GM12878 (cell line): Measurements from ENCODE around the gene VPS33B. TPM values are rescaled to one million over a fixed set of nuclear protein-coding genes. Genes with fewer than 3 reads are reported as not detected.

Experiments used
- ATF2 ChIP-seq: IDR thresholded peaks from 2 replicates; pipeline ENCODE4 v1.6.1; 2012; ENCODE audit warnings: low read length, inconsistent platforms
- ATF7 ChIP-seq: fragments of 450-650 bp; IDR thresholded peaks from 2 replicates; pipeline ENCODE4 v1.6.1; 2016; ENCODE audit warnings: low read depth, mild to moderate bottlenecking
- CEBPZ ChIP-seq: fragments of 150-350 bp; IDR thresholded peaks from 2 replicates; pipeline ENCODE4 v1.6.1; 2016; ENCODE audit warnings: low read depth, low read length
- E4F1 ChIP-seq: fragments of 450-650 bp; IDR thresholded peaks from 2 replicates; pipeline ENCODE4 v1.6.1; 2018; ENCODE audit warnings: borderline replicate concordance, mild to moderate bottlenecking; ENCODE audit not compliant: partially characterized antibody
- EED ChIP-seq: sonication (generic); IDR thresholded peaks from 2 replicates; pipeline ENCODE4 v1.6.1; 2016; ENCODE audit warnings: antibody characterized with exemption, low read depth
- KLF5 ChIP-seq: fragments of 450-650 bp; IDR thresholded peaks from 2 replicates; pipeline ENCODE4 v1.6.1; 2014; ENCODE audit warnings: mild to moderate bottlenecking; ENCODE audit not compliant: partially characterized antibody
- MAX ChIP-seq: IDR thresholded peaks from 2 replicates; pipeline ENCODE4 v1.6.1; 2012; ENCODE audit warnings: low read depth, low read length, improper control_type of control experiment
- NR2C2 ChIP-seq: IDR thresholded peaks from 2 replicates; pipeline ENCODE4 v1.6.1; 2011; ENCODE audit warnings: borderline replicate concordance, low read depth; ENCODE audit not compliant: control insufficient read depth, insufficient read length
- PRDM15 ChIP-seq: fragments of 450-650 bp; formaldehyde crosslinking; IDR thresholded peaks from 2 replicates; pipeline ENCODE4 v1.4.0; 2020; ENCODE audit warnings: mild to moderate bottlenecking, moderate library complexity
- RFX5 ChIP-seq: IDR thresholded peaks from 2 replicates; pipeline ENCODE4 v1.6.1; 2011; ENCODE audit warnings: low read depth, low read length, improper control_type of control experiment
- SIX5 ChIP-seq: IDR thresholded peaks from 2 replicates; pipeline ENCODE4 v1.6.1; 2011; ENCODE audit warnings: mild to moderate bottlenecking, low read depth, low read length, moderate library complexity; ENCODE audit not compliant: severe bottlenecking
- SMAD1 ChIP-seq: fragments of 450-650 bp; IDR thresholded peaks from 2 replicates; pipeline ENCODE4 v1.6.1; 2018; ENCODE audit warnings: mild to moderate bottlenecking, low read depth; ENCODE audit not compliant: partially characterized antibody
- TAF1 ChIP-seq: IDR thresholded peaks from 2 replicates; pipeline ENCODE4 v1.6.1; 2011; ENCODE audit warnings: mild to moderate bottlenecking, low read depth, low read length, borderline replicate concordance
- TBL1XR1 ChIP-seq: IDR thresholded peaks from 2 replicates; pipeline ENCODE4 v1.6.1; 2012; ENCODE audit warnings: low read depth, low read length, improper control_type of control experiment
- YBX1 ChIP-seq: fragments of 450-650 bp; IDR thresholded peaks from 2 replicates; pipeline ENCODE4 v1.6.1; 2016; ENCODE audit warnings: antibody characterized with exemption
- polyA plus RNA-seq, 11 experiments: library from polyadenylated mRNA; depleted of rRNA in 4 of 11; unstranded in 6 of 11; stranded (reverse) in 5 of 11; fragments of >200 nt; fragmentation: Nextera tagmentation in 4 of 11; fragmentation: Illumina TruSeq in 1 of 11; extraction: Ambion mirVana in 4 of 11; extraction: Trizol in 1 of 11; gene quantifications; 1 replicate in 1 of 11; 2 replicates in 10 of 11; pipeline versions ENCODE4 v1.2.1 to v1.2.3, GENCODE V29; 2011 to 2016; ENCODE audit warnings: inconsistent platforms in 2 of 11, missing spikeins in 2 of 11, low read depth in 1 of 11
- total RNA-seq, 4 experiments: library from RNA; depleted of rRNA in 3 of 4; stranded (reverse); fragments of >200 nt in 3 of 4; fragmentation: Illumina TruSeq in 1 of 4; extraction: Trizol in 1 of 4; gene quantifications; 2 replicates each; pipeline versions ENCODE4 v1.2.1 to v1.2.3, GENCODE V29; 2013 to 2021

Gene VPS33B
- total and polyA plus RNA-seq, 10 of the 15 experiments (the other 5 are each of a cell fraction or from before 2014, with no cell fraction given): 11.4 to 21.5 (median 15.2) TPM

- no peak for TF ChIP-seq CEBPZ
- peak; percentile 28; the same call in 1 of the 2 replicates for TF ChIP-seq TBL1XR1
- 0 out of 2 replicates have a peak, but pooled peaks have one; percentile 3 for TF ChIP-seq PRDM15 (CRISPR knock-in tag)
- TF ChIP-seq MAX: peak; percentile 97
- no peak for TF ChIP-seq SIX5
- no peak for TF ChIP-seq NR2C2
- TF ChIP-seq YBX1: no peak
- TF ChIP-seq EED: no peak; the same call in 1 of the 2 replicates
- peak; percentile 80 for TF ChIP-seq ATF2
- TF ChIP-seq RFX5: no peak
- peak; percentile 68; the same call in 1 of the 2 replicates for TF ChIP-seq TAF1
- no peak for TF ChIP-seq KLF5
- TF ChIP-seq ATF7: peak; percentile 92
- TF ChIP-seq SMAD1: peak; percentile 61
- TF ChIP-seq E4F1: peak; percentile 58
Observed at GRCh38 chr15:90954712-90955623, 67.4 kb downstream of the VPS33B start, which contains the start of gene RCCD1 (continued).
